ENCODE results near the gene CBLL2. TPM values are rescaled to one million over a fixed set of nuclear protein-coding genes. Genes with fewer than 3 reads are reported as not detected.
A peak's percentile ranks its signal among the peaks of the same experiment; 100 is the strongest.
"Not testable (repeated sequence)": the region's sequence is repeated elsewhere in the genome, so short reads cannot be mapped to it uniquely, and the experiment has no call there.

CBLL2 gene
- polyA plus RNA-seq, 1 donor (not counting 4 experiments of a cell fraction or from before 2014, with no cell fraction given) = not detected

- H3K4me2 ChIP-seq (ENCODE audit: control insufficient read depth, extremely low read depth, insufficient read depth, low read depth, low read length) = no peak overlapping the region
- dilution Hi-C loops (cut with MboI; ENCODE audit: extremely low pct_ligation_motif_present, low sequenced_read_pairs) = no loop called here
- TF ChIP-seq EZH2 (IDR thresholded peaks at IDR 0.05; ENCODE audit: low read length) = no peak
- peak; percentile 43 to 65 (median 48) for TF ChIP-seq CTCF (optimal IDR thresholded peaks at IDR 0.05 in 1 of 3, IDR thresholded peaks at IDR 0.05 in 1 of 3, conservative IDR thresholded peaks at IDR 0.05 in 1 of 3; ENCODE audit: extremely low read depth in 1 of 3, insufficient read depth in 2 of 3, low read length in 3 of 3)
- H3K79me2 ChIP-seq (ENCODE audit: control insufficient read depth, insufficient read depth, low read length) = no peaks in the 10 kb centered on the region
- H2AFZ ChIP-seq (ENCODE audit: control insufficient read depth, low read length) = no peak overlapping the region
- H3K9ac ChIP-seq (ENCODE audit: control insufficient read depth, extremely low read depth, insufficient read depth, low read length) = no peak overlapping the region
- DNase-seq (ENCODE audit: low read depth, low spot score) (no peak), FAIRE-seq (peak; percentile 9)
- no peak overlapping the region for H3K27ac ChIP-seq (ENCODE audit: control insufficient read depth, insufficient read depth, low read length)
- no peaks in the 10 kb centered on the region for H3K27me3 ChIP-seq (ENCODE audit: control insufficient read depth, extremely low read depth, insufficient read depth, low read length)
- H3K9me1 ChIP-seq (ENCODE audit: control insufficient read depth, extremely low read depth, insufficient read depth, low read length) = no peaks in the 10 kb centered on the region
- H4K20me1 ChIP-seq (ENCODE audit: control insufficient read depth, extremely low read depth, insufficient read depth, low read length) = no peaks in the 10 kb centered on the region
- H3K4me3 ChIP-seq (ENCODE audit: control insufficient read depth in 2 of 3, extremely low read depth in 1 of 3, insufficient read depth in 2 of 3, low read depth in 1 of 3, low read length in 3 of 3) = no peak overlapping the region
- H3K4me1 ChIP-seq (ENCODE audit: control insufficient read depth, extremely low read depth, insufficient read depth, low read length) = no peaks in the 10 kb centered on the region
- H3K9me3 ChIP-seq (ENCODE audit: control insufficient read depth, low read depth, low read length) = no peaks in the 10 kb centered on the region
- H3K36me3 ChIP-seq (ENCODE audit: control insufficient read depth in 2 of 2, extremely low read depth in 1 of 2, insufficient read depth in 2 of 2, low read length in 2 of 2) = no peaks in the 10 kb centered on the region
Measured at GRCh38 chrX:22278375-22278774, 5.7 kb downstream of the CBLL2 start.

- H2AFZ ChIP-seq (ENCODE audit: control insufficient read depth, low read length); dilution Hi-C loops (cut with MboI; ENCODE audit: extremely low pct_ligation_motif_present, low sequenced_read_pairs); H3K4me1 ChIP-seq (ENCODE audit: control insufficient read depth, extremely low read depth, insufficient read depth, low read length); FAIRE-seq; H3K27me3 ChIP-seq (ENCODE audit: control insufficient read depth, extremely low read depth, insufficient read depth, low read length); H3K79me2 ChIP-seq (ENCODE audit: control insufficient read depth, insufficient read depth, low read length); DNase-seq (ENCODE audit: low read depth, low spot score); H3K9me1 ChIP-seq (ENCODE audit: control insufficient read depth, extremely low read depth, insufficient read depth, low read length); H3K27ac ChIP-seq (ENCODE audit: control insufficient read depth, insufficient read depth, low read length); H3K9ac ChIP-seq (ENCODE audit: control insufficient read depth, extremely low read depth, insufficient read depth, low read length); H3K9me3 ChIP-seq (ENCODE audit: control insufficient read depth, low read depth, low read length); H3K4me2 ChIP-seq (ENCODE audit: control insufficient read depth, extremely low read depth, insufficient read depth, low read depth, low read length); H4K20me1 ChIP-seq (ENCODE audit: control insufficient read depth, extremely low read depth, insufficient read depth, low read length); H3K36me3 ChIP-seq (ENCODE audit: control insufficient read depth in 2 of 2, extremely low read depth in 1 of 2, insufficient read depth in 2 of 2, low read length in 2 of 2); H3K4me3 ChIP-seq (ENCODE audit: control insufficient read depth in 2 of 3, extremely low read depth in 1 of 3, insufficient read depth in 2 of 3, low read depth in 1 of 3, low read length in 3 of 3): not testable (repeated sequence)
Measured at GRCh38 chrX:22289209-22289608, 16.5 kb downstream of the CBLL2 start.

- no peak overlapping the region for H3K4me2 ChIP-seq (ENCODE audit: control insufficient read depth, extremely low read depth, insufficient read depth, low read depth, low read length)
- dilution Hi-C loops (cut with MboI; ENCODE audit: extremely low pct_ligation_motif_present, low sequenced_read_pairs) = no loop called here
- H3K9ac ChIP-seq (ENCODE audit: control insufficient read depth, extremely low read depth, insufficient read depth, low read length) = no peak overlapping the region
- H3K36me3 ChIP-seq (ENCODE audit: control insufficient read depth in 2 of 2, extremely low read depth in 1 of 2, insufficient read depth in 2 of 2, low read length in 2 of 2) = no peaks in the 10 kb centered on the region
- H3K4me3 ChIP-seq (ENCODE audit: control insufficient read depth in 2 of 3, extremely low read depth in 1 of 3, insufficient read depth in 2 of 3, low read depth in 1 of 3, low read length in 3 of 3) = no peak overlapping the region
- H3K4me1 ChIP-seq (ENCODE audit: control insufficient read depth, extremely low read depth, insufficient read depth, low read length) = peaks cover 6% of the 10 kb centered on the region
- TF ChIP-seq EZH2 (IDR thresholded peaks at IDR 0.05; ENCODE audit: low read length) = no peak
- no peak for TF ChIP-seq CTCF (optimal IDR thresholded peaks at IDR 0.05 in 1 of 3, IDR thresholded peaks at IDR 0.05 in 1 of 3, conservative IDR thresholded peaks at IDR 0.05 in 1 of 3; ENCODE audit: extremely low read depth in 1 of 3, insufficient read depth in 2 of 3, low read length in 3 of 3)
- no peak overlapping the region for H3K27ac ChIP-seq (ENCODE audit: control insufficient read depth, insufficient read depth, low read length)
- no peaks in the 10 kb centered on the region for H4K20me1 ChIP-seq (ENCODE audit: control insufficient read depth, extremely low read depth, insufficient read depth, low read length)
- H3K9me1 ChIP-seq (ENCODE audit: control insufficient read depth, extremely low read depth, insufficient read depth, low read length) = no peaks in the 10 kb centered on the region
- no peaks in the 10 kb centered on the region for H3K79me2 ChIP-seq (ENCODE audit: control insufficient read depth, insufficient read depth, low read length)
- H3K9me3 ChIP-seq (ENCODE audit: control insufficient read depth, low read depth, low read length) = no peaks in the 10 kb centered on the region
- FAIRE-seq (no peak), DNase-seq (ENCODE audit: low read depth, low spot score) (no peak)
- H2AFZ ChIP-seq (ENCODE audit: control insufficient read depth, low read length) = no peak overlapping the region
- H3K27me3 ChIP-seq (ENCODE audit: control insufficient read depth, extremely low read depth, insufficient read depth, low read length) = no peaks in the 10 kb centered on the region
Measured at GRCh38 chrX:22296871-22297270, 24.2 kb downstream of the CBLL2 start.

All from keratinocyte (primary cell).